ENCODE data around the gene ZNF777. TPM values are rescaled to one million over a fixed set of nuclear protein-coding genes. Genes with fewer than 3 reads are reported as not detected.

The ZNF777 gene
- total and polyA plus RNA-seq, 2 experiments from 2014 or later: 2.1 to 9.7 TPM

DNA sequence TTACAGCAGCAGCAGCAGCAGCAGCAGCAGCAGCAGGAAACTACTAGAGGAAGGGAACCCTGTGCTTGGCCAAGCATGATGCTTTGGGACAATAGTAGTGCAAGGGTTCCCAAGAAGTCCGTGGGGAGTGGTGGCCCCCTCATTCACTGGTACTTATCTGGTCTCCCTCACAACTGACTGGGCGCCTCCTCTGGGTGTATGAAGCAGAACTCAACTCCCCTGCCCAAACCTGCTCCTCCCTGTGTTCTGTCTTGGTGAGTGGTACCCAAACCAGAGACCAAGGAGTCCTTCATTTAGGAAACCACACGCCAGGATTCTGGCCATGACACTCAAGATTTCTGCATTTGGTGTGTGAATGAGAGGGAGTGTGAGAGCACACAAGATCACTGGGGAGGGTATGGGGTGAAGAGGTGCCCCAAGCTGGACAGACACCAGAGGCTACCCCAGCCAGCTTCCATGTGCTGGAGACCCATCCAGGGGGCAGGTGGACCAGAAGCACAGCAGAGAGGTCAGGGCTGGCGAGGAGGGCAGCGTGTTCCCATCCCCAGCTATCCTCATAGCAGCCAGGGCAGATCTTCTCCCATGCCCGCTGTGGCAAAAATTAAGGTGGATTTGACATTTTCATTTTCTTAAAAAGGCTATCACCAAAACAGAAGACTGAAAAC lies 10.6 kb upstream of the ZNF777 start:
- no peaks in the 10 kb centered on the region for H3K27me3 ChIP-seq (replicated peaks; ENCODE audit: insufficient read depth)
- no peak overlapping the region for H2AFZ ChIP-seq
- TF ChIP-seq EZH2phosphoT487 (IDR thresholded peaks at IDR 0.05; ENCODE audit: insufficient read depth, low read depth) (no peak), EZH2 (IDR thresholded peaks at IDR 0.05; ENCODE audit: insufficient read depth, poor library complexity, severe bottlenecking) (no peak)
- H3K27ac ChIP-seq: no peak overlapping the region
- H3K36me3 ChIP-seq (ENCODE audit: low read depth): peaks cover 15% of the 10 kb centered on the region
- no peaks in the 10 kb centered on the region for H3F3A ChIP-seq (ENCODE audit: insufficient read depth)
- no peak overlapping the region for H3K9ac ChIP-seq
- H3K4me2 ChIP-seq (ENCODE audit: unreplicated experiment): no peak overlapping the region
- H3K9me3 ChIP-seq (ENCODE audit: low read depth): no peaks in the 10 kb centered on the region
- no peak for DNase-seq
- 98 to 99% methylated on average over 6 of the region's 6 CpGs for WGBS, 2 experiments (ENCODE audit: low coverage in 1 of 2, low lambda C conversion rate in 2 of 2, missing lambda C conversion rate in 2 of 2)
- H3K79me2 ChIP-seq (ENCODE audit: insufficient read depth): no peaks in the 10 kb centered on the region
- no peak overlapping the region for H3K4me3 ChIP-seq
- H3K4me1 ChIP-seq (ENCODE audit: insufficient read depth): no peaks in the 10 kb centered on the region
- no peaks in the 10 kb centered on the region for H4K20me1 ChIP-seq (ENCODE audit: insufficient read depth)
- no peaks in the 10 kb centered on the region for H3K9me2 ChIP-seq (ENCODE audit: insufficient read depth)
- in situ Hi-C loops (cut with MboI): no loop called here

DNA sequence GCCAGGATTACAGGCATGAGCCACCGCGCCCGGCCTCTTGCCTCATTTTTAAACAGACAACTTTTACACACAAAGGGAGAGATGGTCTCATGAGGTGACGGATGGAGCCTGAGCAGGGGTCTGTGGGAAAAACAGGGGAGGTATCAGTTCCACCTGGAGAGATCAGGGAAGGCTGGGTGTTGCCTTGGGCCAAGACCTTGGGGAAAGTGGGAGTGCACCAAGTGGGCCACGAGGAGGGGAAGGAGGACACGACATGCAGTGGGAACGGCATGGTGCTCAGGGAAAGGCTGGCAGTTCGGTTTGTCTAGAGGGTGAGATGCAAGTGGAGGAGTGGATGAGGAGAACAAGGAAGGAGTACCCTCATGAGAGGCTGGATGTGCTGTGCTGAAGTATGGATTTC lies 8.9 kb upstream of the ZNF777 start:
- DNase-seq: no peak
- in situ Hi-C loops (cut with MboI): no loop called here
- Histone ChIP-seq H3K27ac (no peak overlapping the region), H3K9ac (no peak overlapping the region), H3K4me1 (ENCODE audit: insufficient read depth) (no peaks in the 10 kb centered on the region), H3K9me2 (ENCODE audit: insufficient read depth) (no peaks in the 10 kb centered on the region), H3K9me3 (ENCODE audit: low read depth) (no peaks in the 10 kb centered on the region), H4K20me1 (ENCODE audit: insufficient read depth) (no peaks in the 10 kb centered on the region), H3K27me3 (replicated peaks; ENCODE audit: insufficient read depth) (no peaks in the 10 kb centered on the region), H2AFZ (no peak overlapping the region), H3K36me3 (ENCODE audit: low read depth) (peaks cover 15% of the 10 kb centered on the region), H3K4me3 (no peak overlapping the region), H3F3A (ENCODE audit: insufficient read depth) (no peaks in the 10 kb centered on the region), H3K79me2 (ENCODE audit: insufficient read depth) (no peaks in the 10 kb centered on the region), H3K4me2 (ENCODE audit: unreplicated experiment) (no peak overlapping the region)
- whole genome bisulfite sequencing, 2 experiments (ENCODE audit: low coverage in 1 of 2, low lambda C conversion rate in 2 of 2, missing lambda C conversion rate in 2 of 2): 96 to 97% methylated on average over 8 of the region's 8 CpGs
- TF ChIP-seq EZH2 (IDR thresholded peaks at IDR 0.05; ENCODE audit: insufficient read depth, poor library complexity, severe bottlenecking) (no peak), EZH2phosphoT487 (IDR thresholded peaks at IDR 0.05; ENCODE audit: insufficient read depth, low read depth) (no peak)

DNA sequence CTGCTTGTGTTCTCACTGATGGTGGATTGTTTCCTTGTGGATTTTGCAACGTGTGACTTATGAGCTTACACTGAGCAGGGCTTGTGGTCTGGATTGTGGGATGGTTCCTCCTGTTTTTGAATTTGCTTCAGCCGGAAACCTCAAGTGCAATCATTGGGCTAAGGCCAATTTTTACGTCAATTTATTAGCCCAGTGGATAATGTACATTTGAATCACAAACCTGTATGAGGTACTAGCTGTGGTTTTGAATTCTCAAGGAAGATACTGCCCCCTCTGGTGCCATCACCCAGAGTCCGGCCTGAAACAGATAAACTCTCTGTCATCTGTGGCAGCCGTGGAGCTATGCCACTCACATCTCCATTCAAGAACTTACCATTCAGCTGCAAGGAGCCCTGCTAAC lies 7.3 kb upstream of the ZNF777 start:
- H2AFZ ChIP-seq: no peak overlapping the region
- no peak overlapping the region for H3K4me2 ChIP-seq (ENCODE audit: unreplicated experiment)
- H3K27ac ChIP-seq: no peak overlapping the region
- H3K9me3 ChIP-seq (ENCODE audit: low read depth): no peaks in the 10 kb centered on the region
- H3F3A ChIP-seq (ENCODE audit: insufficient read depth): no peaks in the 10 kb centered on the region
- WGBS, 2 experiments (ENCODE audit: low coverage in 1 of 2, low lambda C conversion rate in 2 of 2, missing lambda C conversion rate in 2 of 2): 91 to 99% methylated on average over 5 of the region's 5 CpGs
- no peak overlapping the region for H3K4me3 ChIP-seq
- H4K20me1 ChIP-seq (ENCODE audit: insufficient read depth): no peaks in the 10 kb centered on the region
- peaks cover 6% of the 10 kb centered on the region for H3K36me3 ChIP-seq (ENCODE audit: low read depth)
- in situ Hi-C loops (cut with MboI): no loop called here
- no peak overlapping the region for H3K9ac ChIP-seq
- no peaks in the 10 kb centered on the region for H3K4me1 ChIP-seq (ENCODE audit: insufficient read depth)
- H3K79me2 ChIP-seq (ENCODE audit: insufficient read depth): no peaks in the 10 kb centered on the region
- no peak for DNase-seq
- H3K9me2 ChIP-seq (ENCODE audit: insufficient read depth): no peaks in the 10 kb centered on the region
- H3K27me3 ChIP-seq (replicated peaks; ENCODE audit: insufficient read depth): no peaks in the 10 kb centered on the region
- TF ChIP-seq EZH2 (IDR thresholded peaks at IDR 0.05; ENCODE audit: insufficient read depth, poor library complexity, severe bottlenecking) (no peak), EZH2phosphoT487 (IDR thresholded peaks at IDR 0.05; ENCODE audit: insufficient read depth, low read depth) (no peak)

DNA sequence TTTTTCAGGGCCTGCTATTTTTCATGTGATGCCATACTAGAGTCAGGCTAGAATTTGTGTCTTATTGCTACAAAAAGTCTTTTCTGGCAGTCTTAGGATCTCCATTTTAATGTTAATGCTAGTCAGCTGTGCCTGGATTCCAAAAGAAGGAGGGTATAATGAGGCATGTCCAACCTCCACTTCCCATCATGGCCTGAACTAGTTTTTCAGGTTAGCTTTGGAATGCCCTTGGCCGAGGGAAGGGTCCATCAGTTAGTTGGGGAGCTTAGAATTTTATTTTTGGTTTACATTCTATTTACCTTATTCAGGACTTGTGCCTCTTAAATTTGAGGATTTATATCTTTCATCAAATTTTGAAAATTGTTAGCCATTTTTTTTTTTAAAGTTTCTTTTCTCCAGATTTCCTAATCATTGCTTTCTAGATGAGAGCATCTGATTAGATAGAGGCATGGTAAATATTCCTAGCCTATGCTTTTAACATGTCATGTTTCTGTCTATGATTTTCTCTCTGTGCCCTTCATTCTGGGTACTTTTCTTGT lies 6.5 kb upstream of the ZNF777 start:
- no peaks in the 10 kb centered on the region for H3K9me3 ChIP-seq (ENCODE audit: low read depth)
- in situ Hi-C loops (cut with MboI): no loop called here
- no peak for TF ChIP-seq EZH2 (IDR thresholded peaks at IDR 0.05; ENCODE audit: insufficient read depth, poor library complexity, severe bottlenecking)
- TF ChIP-seq EZH2phosphoT487 (IDR thresholded peaks at IDR 0.05; ENCODE audit: insufficient read depth, low read depth): no peak
- H4K20me1 ChIP-seq (ENCODE audit: insufficient read depth): no peaks in the 10 kb centered on the region
- H3F3A ChIP-seq (ENCODE audit: insufficient read depth): no peaks in the 10 kb centered on the region
- DNase-seq: no peak
- H3K79me2 ChIP-seq (ENCODE audit: insufficient read depth): no peaks in the 10 kb centered on the region
- no peak overlapping the region for H3K27ac ChIP-seq
- H3K36me3 ChIP-seq (ENCODE audit: low read depth): peaks cover under 1% of the 10 kb centered on the region
- H2AFZ ChIP-seq: no peak overlapping the region
- no peak overlapping the region for H3K4me2 ChIP-seq (ENCODE audit: unreplicated experiment)
- H3K4me3 ChIP-seq: no peak overlapping the region
- no peaks in the 10 kb centered on the region for H3K4me1 ChIP-seq (ENCODE audit: insufficient read depth)
- H3K27me3 ChIP-seq (replicated peaks; ENCODE audit: insufficient read depth): no peaks in the 10 kb centered on the region
- no peak overlapping the region for H3K9ac ChIP-seq
- H3K9me2 ChIP-seq (ENCODE audit: insufficient read depth): no peaks in the 10 kb centered on the region
- 73 to 100% methylated on average over 1 of the region's 1 CpG for WGBS, 2 experiments (ENCODE audit: low coverage in 1 of 2, low lambda C conversion rate in 2 of 2, missing lambda C conversion rate in 2 of 2)

Measured in GM23248 (cell line).